Prostate gland (tissue), 2 donors: Measurements from ENCODE around the gene RABGAP1L. TPM values are rescaled to one million over a fixed set of nuclear protein-coding genes. Genes with fewer than 3 reads are reported as not detected.

Experiments used
- DNase-seq: peaks from one replicate; pipeline ENCODE4 v3.0.0-alpha.2; 2019; ENCODE audit warnings: low spot score
- H3K27ac ChIP-seq, 2 donors: fragments of 200-600 bp; sonication (generic); 2 replicates each; pipeline ENCODE4 v1.5.1; 2017 to 2019
- H3K27me3 ChIP-seq: fragments of 200-600 bp; sonication (generic); replicated peaks from 2 replicates; pipeline ENCODE4 v1.5.1; 2019; ENCODE audit not compliant: insufficient read depth
- H3K36me3 ChIP-seq, 2 donors: fragments of 200-600 bp; sonication (generic); 1 replicate in 1 of 2; 2 replicates in 1 of 2; pipeline versions ENCODE4 v1.5.1 to v1.8.1; 2017 to 2019
- H3K4me1 ChIP-seq: fragments of 200-600 bp; sonication (generic); replicated peaks from 2 replicates; pipeline ENCODE4 v1.5.1; 2019
- H3K4me3 ChIP-seq, 2 donors: fragments of 200-600 bp; sonication (generic); 2 replicates each; pipeline ENCODE4 v1.5.1; 2017 to 2019
- H3K9me3 ChIP-seq: fragments of 200-600 bp; sonication (generic); 2 replicates; pipeline ENCODE4 v1.5.1; 2017
- POLR2A ChIP-seq: fragments of 450-650 bp; IDR thresholded peaks from one replicate; pipeline ENCODE4 v1.6.1; 2016; ENCODE audit warnings: antibody characterized with exemption, mild to moderate bottlenecking
- POLR2AphosphoS5 ChIP-seq: sonication (generic); formaldehyde crosslinking; IDR thresholded peaks from one replicate; pipeline ENCODE4 v1.6.1; 2017; ENCODE audit warnings: antibody characterized with exemption
- WGBS: methylation state at CpG from one replicate; pipeline ENCODE4 v1.1.5; 2018; 5-methylcytosine and 5-hydroxymethylcytosine counted together
- intact Hi-C: fragments of 100-400 bp; cut with DNase I; formaldehyde crosslinking; loops from one replicate; pipeline ENCODE4 v1.14.2; 2022
- total RNA-seq, 2 donors: library from RNA; depleted of rRNA; stranded (reverse); fragments of >200 nt; gene quantifications; one replicate each; pipeline ENCODE4 v1.1.0, GENCODE V29; 2016
- TF ChIP-seq, protein P1 (sequence below), 4 experiments: fragments of 200-600 bp in 2 of 4; fragments of 450-650 bp in 2 of 4; sonication (generic) in 2 of 4; IDR thresholded peaks; 1 replicate in 3 of 4; 2 replicates in 1 of 4; pipeline ENCODE4 v1.5.1; 2016 to 2019; ENCODE audit warnings: antibody characterized with exemption in 4 of 4, mild to moderate bottlenecking in 2 of 4, moderate library complexity in 2 of 4

RABGAP1L gene
- total RNA-seq, 2 donors from 2014 or later: 32.3 to 41.5 TPM

GRCh38 chr1:174965362-174966007 lies 806.2 kb downstream of the RABGAP1L start:
- Histone ChIP-seq H3K4me3 (no peak overlapping the region), H3K27me3 (no peaks in the 10 kb centered on the region), H3K27ac (peak overlapping the region; percentile 38 to 59), H3K36me3 (no peaks in the 10 kb centered on the region), H3K4me1 (peaks cover 5% of the 10 kb centered on the region), H3K9me3 (no peaks in the 10 kb centered on the region)
- intact Hi-C loops: no loop called here
- 23% methylated on average over 3 of the region's 3 CpGs for WGBS
- DNase-seq: no peak
- no peak for TF ChIP-seq POLR2A
- TF ChIP-seq, protein P1, sequence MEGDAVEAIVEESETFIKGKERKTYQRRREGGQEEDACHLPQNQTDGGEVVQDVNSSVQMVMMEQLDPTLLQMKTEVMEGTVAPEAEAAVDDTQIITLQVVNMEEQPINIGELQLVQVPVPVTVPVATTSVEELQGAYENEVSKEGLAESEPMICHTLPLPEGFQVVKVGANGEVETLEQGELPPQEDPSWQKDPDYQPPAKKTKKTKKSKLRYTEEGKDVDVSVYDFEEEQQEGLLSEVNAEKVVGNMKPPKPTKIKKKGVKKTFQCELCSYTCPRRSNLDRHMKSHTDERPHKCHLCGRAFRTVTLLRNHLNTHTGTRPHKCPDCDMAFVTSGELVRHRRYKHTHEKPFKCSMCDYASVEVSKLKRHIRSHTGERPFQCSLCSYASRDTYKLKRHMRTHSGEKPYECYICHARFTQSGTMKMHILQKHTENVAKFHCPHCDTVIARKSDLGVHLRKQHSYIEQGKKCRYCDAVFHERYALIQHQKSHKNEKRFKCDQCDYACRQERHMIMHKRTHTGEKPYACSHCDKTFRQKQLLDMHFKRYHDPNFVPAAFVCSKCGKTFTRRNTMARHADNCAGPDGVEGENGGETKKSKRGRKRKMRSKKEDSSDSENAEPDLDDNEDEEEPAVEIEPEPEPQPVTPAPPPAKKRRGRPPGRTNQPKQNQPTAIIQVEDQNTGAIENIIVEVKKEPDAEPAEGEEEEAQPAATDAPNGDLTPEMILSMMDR (IDR thresholded peaks at IDR 0.05): no peak
- no peak for TF ChIP-seq POLR2AphosphoS5

DNA sequence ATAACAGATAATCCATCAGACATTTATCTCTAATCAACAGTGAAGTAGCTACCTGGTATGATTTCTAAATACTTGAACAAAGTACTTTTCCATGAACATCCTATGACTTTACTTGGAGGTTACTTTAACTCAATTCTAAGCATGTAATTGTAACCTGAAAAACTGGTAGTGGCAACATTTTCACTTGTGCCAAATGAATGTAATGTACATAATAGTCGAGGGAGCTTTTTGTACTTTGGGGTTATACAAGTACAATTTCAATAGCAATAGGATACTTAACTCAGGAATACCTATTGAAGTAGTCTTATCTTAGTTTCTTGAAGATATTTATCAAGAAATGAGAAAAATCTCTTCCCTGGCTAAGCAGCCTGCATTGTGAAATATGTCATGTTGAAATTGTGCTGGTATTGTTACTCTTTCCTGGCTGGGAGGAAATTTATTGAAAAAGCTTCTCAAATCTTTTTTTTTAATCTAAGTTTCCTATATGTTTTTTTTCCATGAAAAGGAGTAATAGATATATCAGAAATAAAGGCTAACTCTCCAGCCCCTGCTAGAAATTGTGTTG lies 806.8 kb downstream of the RABGAP1L start:
- H3K4me1 ChIP-seq: peaks cover 5% of the 10 kb centered on the region
- intact Hi-C loops: no loop called here
- WGBS: 29% methylated on average over 1 of the region's 1 CpG
- H3K4me3 ChIP-seq: no peak overlapping the region
- peak overlapping the region; percentile 38 to 59 for H3K27ac ChIP-seq
- peak; percentile 74 for TF ChIP-seq POLR2AphosphoS5
- TF ChIP-seq, protein P1 (IDR thresholded peaks at IDR 0.05): no peak
- H3K9me3 ChIP-seq: no peaks in the 10 kb centered on the region
- peak; percentile 67 for DNase-seq
- H3K36me3 ChIP-seq: no peaks in the 10 kb centered on the region
- no peaks in the 10 kb centered on the region for H3K27me3 ChIP-seq

DNA sequence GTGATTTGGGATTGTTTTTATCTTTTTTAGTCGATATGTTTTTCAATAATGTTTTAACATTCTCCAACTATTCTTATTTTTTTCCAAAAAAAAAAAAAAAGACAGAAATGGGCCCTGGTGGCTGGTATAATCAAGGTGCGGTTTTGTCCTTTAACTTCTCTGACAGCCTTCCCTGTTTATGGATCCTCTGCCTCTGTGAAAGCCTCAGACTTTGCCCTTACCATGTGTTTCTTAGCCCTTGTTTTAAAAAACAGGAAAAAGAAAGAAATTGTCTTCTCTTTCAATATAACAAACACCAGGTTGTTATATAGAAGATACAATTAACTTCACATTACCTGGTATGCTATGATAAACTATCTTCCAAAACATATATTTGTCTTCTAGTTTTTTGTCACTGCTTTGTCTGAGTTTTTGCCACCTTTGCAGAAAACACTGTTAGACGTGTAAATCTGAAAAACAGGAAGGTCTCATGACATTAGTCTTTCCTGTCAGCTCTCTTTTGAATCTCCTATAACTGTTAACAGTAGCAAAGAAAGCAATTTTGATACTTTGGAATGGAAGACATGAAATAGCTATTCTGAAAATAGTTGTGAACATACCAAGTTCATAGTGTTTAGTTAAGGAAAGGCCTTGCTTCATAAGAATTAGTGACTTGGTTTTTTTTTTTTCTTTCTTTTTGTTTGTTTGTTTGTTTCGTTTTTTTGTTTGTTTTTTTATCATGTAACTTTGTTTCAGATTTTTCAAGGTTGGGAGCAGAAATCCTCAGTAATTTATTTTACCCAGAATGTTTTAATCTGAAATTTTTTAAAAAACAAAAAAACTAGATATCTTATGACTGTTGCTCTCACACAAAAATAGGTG lies 808.8 kb downstream of the RABGAP1L start:
- no peaks in the 10 kb centered on the region for H3K9me3 ChIP-seq
- H3K36me3 ChIP-seq: no peaks in the 10 kb centered on the region
- H3K27me3 ChIP-seq: no peaks in the 10 kb centered on the region
- no peak for DNase-seq
- WGBS: 79% methylated on average over 4 of the region's 4 CpGs
- H3K4me1 ChIP-seq: peaks cover 5% of the 10 kb centered on the region
- intact Hi-C loops: no loop called here
- H3K4me3 ChIP-seq: no peak overlapping the region
- no peak for TF ChIP-seq POLR2AphosphoS5
- TF ChIP-seq POLR2A: no peak
- TF ChIP-seq, protein P1 (IDR thresholded peaks at IDR 0.05): no peak
- H3K27ac ChIP-seq: no peak overlapping the region

GRCh38 chr1:174968750-174969244 lies 809.5 kb downstream of the RABGAP1L start:
- intact Hi-C loops: no loop called here
- Histone ChIP-seq H3K27me3 (no peaks in the 10 kb centered on the region), H3K4me1 (peaks cover 5% of the 10 kb centered on the region), H3K27ac (no peak overlapping the region), H3K9me3 (no peaks in the 10 kb centered on the region), H3K4me3 (no peak overlapping the region), H3K36me3 (no peaks in the 10 kb centered on the region)
- DNase-seq: no peak
- WGBS: 72% methylated on average over 5 of the region's 5 CpGs
- TF ChIP-seq POLR2AphosphoS5 (no peak), POLR2A (no peak)
- TF ChIP-seq, protein P1 (IDR thresholded peaks at IDR 0.05): no peak
